Measurements from ENCODE around the gene TSPOAP1.

GRCh38 chr17:58377661-58378060 is 49.1 kb upstream of the TSPOAP1 start:
- TF ChIP-seq USF1 (CRISPR knock-in tag; IDR thresholded peaks at IDR 0.05) (no peak), CTCF (IDR thresholded peaks at IDR 0.05) (no peak), ZNF396 (CRISPR knock-in tag; IDR thresholded peaks at IDR 0.05; ENCODE audit: borderline replicate concordance) (no peak), E2F1 (CRISPR knock-in tag; IDR thresholded peaks at IDR 0.05) (no peak), FOXJ3 (CRISPR knock-in tag; IDR thresholded peaks at IDR 0.05; ENCODE audit: borderline replicate concordance) (no peak), ETV6 (CRISPR knock-in tag; IDR thresholded peaks at IDR 0.05) (no peak), TEAD4 (CRISPR knock-in tag; IDR thresholded peaks at IDR 0.05) (no peak), E2F4 (CRISPR knock-in tag; IDR thresholded peaks at IDR 0.05; ENCODE audit: borderline replicate concordance, low read depth) (no peak), ZNF121 (CRISPR knock-in tag; IDR thresholded peaks at IDR 0.05) (no peak), CREB1 (CRISPR knock-in tag; IDR thresholded peaks at IDR 0.05) (no peak), FOXP1 (CRISPR knock-in tag; IDR thresholded peaks at IDR 0.05; ENCODE audit: borderline replicate concordance) (no peak), CBFB (CRISPR knock-in tag; IDR thresholded peaks at IDR 0.05; ENCODE audit: low read depth) (no peak)

Measured in WTC11 (cell line).